HG03442 (cell line): ENCODE data around the gene MIB2.

Source experiments
- ATAC-seq: cut with Tn5 transposase; IDR thresholded peaks from one replicate; pipeline ENCODE4 v1.9.1; 2021; ENCODE audit warnings: mild to moderate bottlenecking, moderate library complexity; ENCODE audit not compliant: unreplicated experiment

Gene MIB2

GRCh38 chr1:1598051-1598719 lies 17.1 kb upstream of the MIB2 start:
- ATAC-seq: no peak

- no peak for ATAC-seq
Observed at GRCh38 chr1:1598720-1599029, 16.6 kb upstream of the MIB2 start.

- no peak for ATAC-seq
Observed at GRCh38 chr1:1599030-1599934, 16.0 kb upstream of the MIB2 start.

GRCh38 chr1:1599935-1600860 lies 15.1 kb upstream of the MIB2 start, which contains the start of gene FNDC10:
TSS of gene FNDC10 (minus strand) at chr1:1600135. CDS start at chr1:1600015, 120 bp downstream.
- ATAC-seq: no peak

DNA sequence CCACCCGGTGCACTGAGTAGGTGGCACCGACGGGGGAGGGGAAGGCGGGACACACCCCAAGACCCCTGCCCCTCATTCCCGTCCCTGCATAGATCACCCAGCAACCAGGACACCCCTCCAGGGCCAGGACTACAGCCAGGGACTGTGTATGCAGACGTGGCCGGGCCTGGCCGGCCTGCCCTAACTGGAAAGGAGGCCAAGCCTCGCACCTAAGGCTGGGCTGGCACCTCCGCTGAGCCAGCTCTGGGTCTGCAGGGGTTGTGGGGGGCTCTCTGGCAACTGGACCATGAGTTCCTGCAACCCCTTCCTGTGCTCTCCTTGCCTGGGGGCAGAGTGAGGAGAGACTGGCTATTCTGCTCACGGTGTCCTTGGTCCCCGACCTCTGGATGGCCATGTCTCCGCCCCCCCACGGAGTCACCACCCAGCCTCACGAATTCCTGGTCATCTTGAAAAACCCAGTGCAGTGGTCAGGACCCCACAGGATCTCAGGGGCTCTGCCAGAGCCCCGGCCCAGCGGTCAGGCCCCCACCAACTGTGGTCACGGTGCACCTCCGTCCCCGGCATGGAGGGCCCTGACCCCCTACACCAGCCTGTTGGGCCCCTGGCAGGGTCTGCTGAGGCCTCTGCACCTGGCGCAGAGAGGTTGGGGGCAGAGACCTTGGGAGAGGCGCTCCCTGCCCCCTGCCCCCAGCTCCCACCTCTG lies 14.3 kb upstream of the MIB2 start:
- ATAC-seq: no peak

- ATAC-seq: no peak
Observed at GRCh38 chr1:1601564-1602303, 13.6 kb upstream of the MIB2 start.

GRCh38 chr1:1602304-1602967 lies 12.9 kb upstream of the MIB2 start:
- ATAC-seq: no peak

- no peak for ATAC-seq
Observed at GRCh38 chr1:1602968-1603506, 12.3 kb upstream of the MIB2 start.

DNA sequence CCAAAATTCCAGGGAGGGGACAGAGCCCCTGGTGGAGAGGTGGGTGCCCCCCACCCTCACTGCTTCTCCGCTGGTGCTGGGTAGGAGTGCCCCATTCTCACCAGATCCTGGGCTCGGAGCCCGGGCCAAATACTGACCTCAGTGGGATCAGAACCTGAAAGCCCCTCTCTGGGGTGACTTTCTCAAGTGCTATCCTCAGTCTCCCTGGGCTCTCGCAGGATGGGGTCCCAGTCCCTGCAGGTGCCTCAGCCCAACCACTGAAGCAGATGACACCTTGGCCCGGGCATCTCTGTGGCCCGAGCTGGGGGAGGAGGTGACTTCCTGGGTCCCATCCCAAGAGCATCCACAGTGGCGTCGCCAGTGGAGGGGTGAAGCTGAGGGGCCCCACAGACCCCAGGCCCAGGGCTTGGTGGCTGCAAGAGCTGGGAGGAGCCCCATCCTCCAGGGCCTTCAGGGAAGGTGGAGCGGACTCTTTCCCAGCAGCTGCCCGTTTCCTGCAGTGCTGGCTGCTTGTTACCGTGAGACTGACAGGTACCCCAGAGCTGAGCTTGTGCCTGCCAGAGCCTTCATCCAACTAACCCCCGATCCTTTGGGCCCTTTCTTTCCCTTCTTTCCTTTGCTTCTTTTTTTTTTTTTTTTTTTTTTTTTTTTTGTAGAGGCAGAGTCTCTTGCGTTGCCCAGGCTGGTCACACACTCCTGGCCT lies 11.5 kb upstream of the MIB2 start:
- no peak for ATAC-seq

DNA sequence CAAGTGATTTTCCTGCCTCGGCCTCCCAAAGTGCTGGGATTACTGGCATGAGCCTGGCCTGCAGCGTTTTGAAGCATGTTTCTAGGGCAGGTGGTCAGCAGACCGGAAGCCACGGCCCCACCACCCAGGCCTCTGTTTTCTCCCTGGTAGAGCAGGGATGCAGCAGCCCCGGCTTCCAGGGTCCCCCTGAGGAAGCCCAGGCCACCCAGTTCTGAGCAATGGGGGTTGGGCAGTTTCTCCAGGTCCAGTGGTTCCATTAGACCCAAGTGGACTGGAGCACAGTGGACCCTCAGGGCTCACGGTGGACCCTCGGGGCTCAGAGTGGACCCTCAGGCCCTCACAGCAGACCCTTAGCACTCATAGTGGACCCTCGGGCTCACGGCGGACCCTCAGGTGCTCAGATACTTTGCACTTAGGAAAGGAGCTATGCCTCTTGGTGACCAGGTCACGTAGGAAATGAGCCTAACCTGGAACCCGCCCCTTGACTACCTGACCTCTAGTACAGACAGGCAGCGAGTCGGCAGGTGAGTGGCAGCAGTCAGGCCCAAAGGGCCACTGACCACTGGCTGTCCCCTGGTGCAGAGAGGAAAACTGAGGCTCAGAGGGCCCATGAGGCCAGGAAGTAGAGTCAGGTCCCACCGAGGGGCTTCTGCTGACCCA lies 10.8 kb upstream of the MIB2 start:
- no peak for ATAC-seq

DNA sequence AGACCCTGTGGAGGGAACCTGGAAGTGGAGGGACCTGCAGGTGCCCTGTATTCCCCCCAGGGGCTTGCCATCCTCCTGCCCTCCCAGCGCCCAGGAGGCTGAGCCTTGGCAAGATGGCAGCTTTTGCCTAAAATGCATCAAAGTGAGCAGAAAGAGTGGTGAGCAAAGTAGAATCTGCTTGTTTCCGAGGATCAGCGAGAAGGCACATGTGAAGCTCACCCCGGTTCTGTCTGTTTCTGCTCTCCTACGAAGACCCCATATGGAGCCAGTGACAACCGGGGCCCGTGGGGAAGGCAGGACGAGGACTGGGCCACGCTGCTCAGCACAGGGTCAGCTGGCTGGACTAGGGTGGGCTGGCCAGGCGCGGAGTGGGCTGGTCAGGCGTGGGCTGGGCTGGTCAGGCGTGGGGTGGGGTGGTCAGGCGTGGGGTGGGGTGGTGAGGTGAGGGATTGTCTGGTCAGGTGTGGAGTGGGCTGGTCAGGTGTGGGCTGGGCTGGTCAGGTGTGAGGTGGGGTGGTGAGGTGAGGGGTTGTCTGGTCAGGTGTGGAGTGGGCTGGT lies 10.2 kb upstream of the MIB2 start:
- ATAC-seq: no peak

DNA sequence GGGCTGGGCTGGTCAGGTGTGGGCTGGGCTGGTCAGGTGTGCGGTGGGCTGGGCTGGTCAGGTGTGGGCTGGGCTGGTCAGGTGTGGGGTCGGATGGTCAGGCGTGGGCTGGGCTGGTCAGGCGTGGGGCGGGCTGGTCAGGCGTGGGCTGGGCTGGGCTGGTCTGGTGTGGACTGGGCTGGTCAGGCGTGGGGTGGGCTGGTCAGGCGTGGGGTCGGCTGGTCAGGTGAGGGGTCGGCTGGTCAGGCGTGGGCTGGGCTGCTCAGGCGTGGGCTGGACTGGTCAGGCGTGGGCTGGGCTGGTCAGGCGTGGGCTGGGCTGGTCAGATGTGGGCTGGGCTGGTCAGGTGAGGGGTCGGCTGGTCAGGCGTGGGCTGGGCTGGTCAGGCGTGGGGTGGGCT lies 9.6 kb upstream of the MIB2 start:
- no peak for ATAC-seq

- ATAC-seq: no peak
Observed at GRCh38 chr1:1606232-1606631, 9.1 kb upstream of the MIB2 start.

GRCh38 chr1:1609822-1610485 lies 5.3 kb upstream of the MIB2 start:
- ATAC-seq: no peak

GRCh38 chr1:1610796-1611195 lies 4.5 kb upstream of the MIB2 start:
- ATAC-seq: no peak

DNA sequence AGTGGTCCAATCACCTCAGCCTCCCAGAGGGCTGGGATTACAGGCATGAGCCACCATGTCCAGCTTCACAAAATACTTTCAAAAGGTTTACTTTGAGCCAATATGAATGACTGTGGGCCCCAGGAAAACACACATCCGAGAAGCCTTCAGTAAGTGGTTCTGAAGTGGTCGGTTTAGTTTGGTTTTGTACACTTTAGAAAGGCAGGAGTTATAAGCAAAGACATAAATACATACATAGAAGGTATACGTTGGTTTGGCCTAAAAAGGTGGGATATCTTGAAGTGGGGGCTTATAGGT lies 3.2 kb upstream of the MIB2 start:
- ATAC-seq: no peak

- no peak for ATAC-seq
Observed at GRCh38 chr1:1613509-1614082, 1.7 kb upstream of the MIB2 start.
